Activated CD4-positive, alpha-beta T cell treated with anti-CD3 and anti-CD28 coated beads, Interleukin-10, Interleukin-2, amounts not matched to agents 100 ng/mL and 50 ng/mL, durations not matched to agents 16 hours and 8 hours (primary cell): ENCODE data around the gene TC2N.
"Not testable (repeated sequence)": the region's sequence is repeated elsewhere in the genome, so short reads cannot be mapped to it uniquely, and the experiment has no call there.

Experiments used
- DNase-seq: peaks from one replicate; pipeline ENCODE4 v3.0.0-alpha.2; 2020

Gene TC2N

GRCh38 chr14:91866511-91867295 lies 633 bp downstream of the TC2N start:
- peak; percentile 48 for DNase-seq

DNA sequence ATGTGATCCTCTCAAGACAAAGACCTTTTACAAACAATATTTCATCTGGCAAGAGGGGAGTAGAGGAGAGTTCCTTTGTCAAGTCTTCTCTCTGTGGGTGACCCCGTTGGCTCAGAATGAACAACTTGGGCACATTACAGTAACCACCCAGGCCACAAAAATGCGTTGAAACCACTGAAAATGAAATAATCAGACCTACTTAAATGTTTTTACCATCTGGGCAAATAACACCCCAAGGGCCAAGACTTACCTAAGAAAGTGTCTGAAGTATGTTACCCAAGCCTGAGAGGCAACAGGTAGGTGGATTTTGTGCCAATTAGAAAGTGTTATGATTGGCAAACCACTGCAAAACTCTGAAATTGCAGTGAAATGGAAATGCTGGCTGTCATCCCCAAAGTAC lies 1.3 kb downstream of the TC2N start:
- peak; percentile 82 for DNase-seq

- DNase-seq = no peak
Observed at GRCh38 chr14:91862417-91862816, 4.9 kb downstream of the TC2N start.

GRCh38 chr14:91861091-91861490 lies 6.2 kb downstream of the TC2N start:
- no peak for DNase-seq

- DNase-seq = no peak
Observed at GRCh38 chr14:91860238-91860637, 7.1 kb downstream of the TC2N start.

DNA sequence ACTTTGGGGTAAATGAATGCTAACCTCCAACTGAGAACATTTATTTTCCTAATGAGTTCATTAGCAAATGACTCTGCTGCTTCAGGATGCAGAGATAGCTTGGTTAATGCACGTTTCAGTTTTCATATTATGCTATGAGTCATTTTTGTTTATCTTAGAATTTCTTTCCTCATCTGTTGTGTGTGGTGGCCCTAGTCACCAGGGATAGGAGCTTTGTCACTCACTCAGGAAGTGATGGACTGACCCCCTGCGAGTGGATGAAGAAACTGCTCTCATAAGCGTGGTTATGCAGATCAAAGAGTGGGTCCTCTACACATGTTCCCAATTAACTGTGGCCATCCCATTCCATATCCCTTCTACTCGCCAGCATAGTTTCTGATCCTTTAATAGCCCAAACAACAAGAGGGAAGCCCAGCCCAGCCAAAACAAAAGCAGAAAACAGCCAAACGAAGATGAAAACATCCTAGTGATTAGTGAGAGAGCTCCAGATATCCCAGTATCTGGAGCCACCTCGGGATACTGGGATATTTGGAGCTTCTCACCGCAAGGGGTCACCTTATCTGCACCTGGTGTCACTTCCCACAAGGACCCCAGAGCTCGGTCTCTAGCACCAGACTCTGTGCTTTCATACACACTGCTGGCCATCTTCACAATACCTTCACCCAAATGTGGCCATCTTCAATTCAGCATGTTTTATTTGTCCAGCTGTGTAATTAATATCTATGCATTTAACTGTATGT lies 8.6 kb downstream of the TC2N start:
- DNase-seq = peak; percentile 74

- DNase-seq = no peak
Observed at GRCh38 chr14:91857614-91858013, 9.7 kb downstream of the TC2N start.

DNA sequence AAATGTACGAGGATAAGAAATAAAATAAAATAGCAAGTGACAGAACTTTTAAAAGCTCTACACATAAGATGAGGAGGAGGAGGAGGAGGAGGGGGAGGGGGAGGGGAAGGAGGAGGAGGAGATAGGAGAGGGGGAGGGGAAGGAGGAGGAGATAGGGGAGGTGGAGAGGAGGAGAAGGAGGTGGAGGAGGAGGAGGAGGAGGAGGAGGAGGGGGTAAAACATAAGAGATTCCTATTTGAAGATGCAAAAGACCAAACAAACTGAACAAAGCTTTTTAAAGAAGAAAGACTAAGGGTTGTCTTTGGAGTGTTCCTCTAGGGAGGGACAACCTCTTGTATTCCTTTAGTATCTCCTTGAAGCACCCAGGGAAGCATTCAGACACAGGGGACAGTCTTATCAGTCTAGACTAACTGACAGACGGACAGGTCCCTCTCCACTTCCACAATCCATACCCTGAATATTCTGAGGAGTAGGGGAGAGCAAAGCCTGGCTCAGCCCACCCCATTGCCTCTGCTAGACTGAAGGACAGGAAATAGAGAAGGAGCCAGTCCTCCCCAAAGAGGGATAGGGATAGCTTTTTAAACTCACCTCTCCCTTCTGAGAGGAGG lies 12.9 kb downstream of the TC2N start:
- no peak for DNase-seq

DNA sequence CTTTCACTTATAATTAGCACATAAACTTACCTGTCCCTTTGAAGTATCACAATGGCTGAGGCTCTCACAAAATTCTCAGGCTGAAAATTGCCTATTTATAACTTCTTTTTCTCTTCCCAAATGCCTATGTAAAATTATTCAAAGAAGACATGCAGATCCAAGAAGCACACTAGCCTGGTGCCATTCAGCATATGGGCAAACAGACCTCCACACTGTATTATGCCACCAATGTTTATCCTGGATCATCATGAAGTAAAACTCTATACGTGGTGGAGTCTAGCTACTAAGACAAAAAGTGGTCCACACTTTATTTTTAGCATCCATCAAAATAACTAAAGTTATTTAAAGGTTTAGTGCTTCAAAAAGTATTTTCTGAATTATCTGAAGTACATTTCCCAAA lies 15.8 kb downstream of the TC2N start:
- no peak for DNase-seq

DNA sequence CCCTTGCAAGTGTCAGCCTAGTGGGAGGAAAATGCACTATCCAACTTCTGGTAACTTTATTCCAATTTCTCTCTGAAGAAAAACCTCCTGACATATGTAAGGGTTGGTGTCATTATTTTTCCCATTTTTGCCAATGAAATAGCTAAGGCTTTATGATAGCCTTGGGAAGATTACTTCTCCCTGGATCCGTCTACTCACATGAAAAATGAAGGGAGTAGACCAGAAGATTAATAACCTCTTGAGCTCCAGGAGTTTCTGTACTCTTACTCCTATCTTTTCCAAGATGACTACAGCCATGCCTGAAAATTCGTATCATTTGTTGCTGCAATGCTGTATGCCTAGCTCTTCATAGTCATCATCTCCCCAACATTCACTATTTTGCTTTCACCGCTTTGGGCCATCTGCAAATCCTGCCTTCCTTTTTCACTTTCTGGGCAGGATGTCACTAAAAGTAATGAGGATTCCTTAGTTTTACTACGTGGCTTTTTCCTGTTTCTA lies 18.8 kb downstream of the TC2N start:
- no peak for DNase-seq

GRCh38 chr14:91847693-91848092 lies 19.6 kb downstream of the TC2N start:
- no peak for DNase-seq

DNA sequence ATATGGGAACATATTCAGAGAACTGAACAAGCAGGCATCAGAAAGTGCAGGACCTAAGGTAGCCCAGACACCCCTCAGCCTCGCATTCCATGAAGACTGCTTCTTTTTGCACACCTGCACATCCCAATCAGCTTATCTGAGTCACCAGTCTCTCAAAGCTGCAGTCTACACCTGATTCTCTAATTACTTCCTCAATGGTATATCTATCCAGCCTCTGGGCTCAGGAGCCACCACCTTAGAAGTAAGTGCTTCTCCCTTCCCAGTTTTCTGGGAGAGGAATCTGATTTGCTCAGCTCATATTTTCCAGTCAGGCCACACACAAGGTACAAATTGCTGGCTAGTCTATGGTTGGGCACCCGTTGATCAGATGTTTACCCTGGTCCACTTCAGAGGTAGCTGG lies 21.7 kb downstream of the TC2N start:
- DNase-seq = no peak

GRCh38 chr14:91845056-91845455 lies 22.3 kb downstream of the TC2N start:
- not testable (repeated sequence) for DNase-seq

GRCh38 chr14:91844029-91844428 lies 23.3 kb downstream of the TC2N start:
- no peak for DNase-seq

DNA sequence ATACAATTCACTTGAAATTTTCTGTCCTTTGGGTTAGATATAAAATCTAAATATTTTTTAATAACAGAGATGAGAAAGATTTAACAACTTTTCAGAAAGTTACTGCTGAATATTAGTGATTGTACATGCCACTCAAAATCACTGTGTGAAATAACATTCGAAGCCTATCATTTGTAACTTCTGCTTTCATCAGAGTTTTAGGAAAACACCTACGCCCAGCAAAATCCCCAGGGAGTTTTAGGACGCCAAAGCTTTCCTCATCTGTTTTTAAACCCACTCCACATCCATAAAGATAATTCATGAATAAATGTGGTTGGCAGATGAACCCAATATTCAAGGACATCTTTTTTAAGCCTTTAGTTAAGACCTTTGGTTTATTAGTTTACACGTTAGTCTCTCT lies 23.9 kb downstream of the TC2N start:
- DNase-seq = no peak

DNA sequence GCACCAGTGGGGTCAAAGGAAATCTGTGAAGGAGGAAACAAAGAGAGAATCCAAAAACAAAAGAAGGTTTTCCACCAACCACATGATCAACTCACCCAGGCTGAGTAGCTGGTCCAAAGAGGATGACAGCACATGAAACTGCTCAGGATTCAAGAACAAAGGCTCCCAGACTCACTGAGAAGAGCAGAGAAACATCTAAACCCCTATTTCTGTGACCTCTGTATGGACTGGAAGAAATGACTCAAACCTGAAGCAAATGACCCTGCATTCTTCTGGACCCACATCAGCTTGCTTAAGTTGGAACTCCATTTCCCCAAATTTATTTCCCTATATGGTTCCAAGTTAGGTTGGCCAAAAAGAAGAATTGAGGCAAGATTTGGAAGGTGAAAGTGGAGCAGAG lies 26.3 kb downstream of the TC2N start:
- no peak for DNase-seq

DNA sequence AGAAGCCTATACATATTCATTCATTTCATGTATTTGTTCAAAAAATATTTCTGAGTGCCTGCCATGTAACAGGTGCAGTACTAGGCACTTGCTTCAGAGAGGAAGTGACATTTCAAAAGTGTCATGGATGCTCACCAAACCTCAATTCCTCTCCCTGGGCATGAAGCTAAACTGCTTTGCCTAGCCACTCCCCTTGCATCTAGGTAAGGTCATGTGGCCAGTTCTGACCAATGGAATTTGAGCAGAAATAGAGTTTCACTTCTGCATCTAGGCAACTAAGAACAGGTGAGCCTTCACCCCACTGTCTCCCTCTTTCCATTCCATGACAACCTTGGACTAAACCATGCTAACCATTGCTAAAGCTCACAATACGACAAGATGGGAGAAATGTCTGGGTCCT lies 27.6 kb downstream of the TC2N start:
- no peak for DNase-seq

DNA sequence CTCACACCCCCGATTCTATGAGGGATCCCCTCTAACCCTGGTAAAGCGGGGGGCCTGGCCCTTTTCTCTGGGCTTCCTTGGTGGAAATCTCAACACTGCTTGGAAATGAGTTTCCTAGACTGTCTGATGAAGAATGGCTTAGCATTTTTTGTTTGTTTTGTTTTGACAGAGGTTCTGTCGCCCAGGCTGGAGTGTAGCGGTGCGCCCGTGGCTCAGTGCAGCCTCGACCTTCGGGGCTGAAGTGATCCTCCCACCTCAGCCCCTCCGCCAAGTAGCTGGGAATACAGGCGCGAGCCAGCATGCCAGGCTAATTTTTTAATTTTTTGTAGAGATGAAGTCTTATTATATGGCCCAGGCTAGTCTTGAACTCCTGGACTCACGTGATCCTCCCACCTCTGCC lies 30.3 kb downstream of the TC2N start:
- no peak for DNase-seq

GRCh38 chr14:91835920-91836843 lies 31.2 kb downstream of the TC2N start:
- peak; percentile 88 for DNase-seq

GRCh38 chr14:91835197-91835919 lies 32.0 kb downstream of the TC2N start:
- DNase-seq = peak; percentile 31

- no peak for DNase-seq
Observed at GRCh38 chr14:91834571-91834970, 32.8 kb downstream of the TC2N start.

- no peak for DNase-seq
Observed at GRCh38 chr14:91831337-91831736, 36.0 kb downstream of the TC2N start.
